Effector CD4-positive, alpha-beta T cell (primary cell): Measurements from ENCODE around the gene NDUFV3.
A peak's percentile ranks its signal among the peaks of the same experiment; 100 is the strongest.
"Not testable (repeated sequence)": the region's sequence is repeated elsewhere in the genome, so short reads cannot be mapped to it uniquely, and the experiment has no call there.

Experiments
- DNase-seq: peaks from one replicate; pipeline ENCODE4 v3.0.0-alpha.2; 2020

NDUFV3 gene

DNA sequence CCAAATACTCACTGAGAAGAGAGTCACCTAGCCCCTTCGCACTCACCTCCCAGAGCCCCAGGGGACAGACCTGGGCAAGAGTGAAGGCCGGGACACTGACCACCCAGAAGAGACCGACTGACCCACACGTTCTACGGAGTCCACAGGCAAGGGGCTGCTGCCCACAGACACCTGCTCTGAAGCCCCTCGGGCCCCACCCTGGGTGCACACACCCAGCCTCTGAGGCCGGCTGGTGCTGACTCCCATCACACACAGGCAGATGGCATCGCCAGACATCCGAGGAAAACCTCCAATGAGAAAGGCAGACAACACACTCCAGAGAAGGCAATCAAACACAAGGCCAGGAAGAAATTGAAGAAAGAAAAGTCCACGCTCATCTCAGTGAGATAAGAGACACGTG, 35.9 kb upstream of the NDUFV3 start:
- DNase-seq: no peak

DNA sequence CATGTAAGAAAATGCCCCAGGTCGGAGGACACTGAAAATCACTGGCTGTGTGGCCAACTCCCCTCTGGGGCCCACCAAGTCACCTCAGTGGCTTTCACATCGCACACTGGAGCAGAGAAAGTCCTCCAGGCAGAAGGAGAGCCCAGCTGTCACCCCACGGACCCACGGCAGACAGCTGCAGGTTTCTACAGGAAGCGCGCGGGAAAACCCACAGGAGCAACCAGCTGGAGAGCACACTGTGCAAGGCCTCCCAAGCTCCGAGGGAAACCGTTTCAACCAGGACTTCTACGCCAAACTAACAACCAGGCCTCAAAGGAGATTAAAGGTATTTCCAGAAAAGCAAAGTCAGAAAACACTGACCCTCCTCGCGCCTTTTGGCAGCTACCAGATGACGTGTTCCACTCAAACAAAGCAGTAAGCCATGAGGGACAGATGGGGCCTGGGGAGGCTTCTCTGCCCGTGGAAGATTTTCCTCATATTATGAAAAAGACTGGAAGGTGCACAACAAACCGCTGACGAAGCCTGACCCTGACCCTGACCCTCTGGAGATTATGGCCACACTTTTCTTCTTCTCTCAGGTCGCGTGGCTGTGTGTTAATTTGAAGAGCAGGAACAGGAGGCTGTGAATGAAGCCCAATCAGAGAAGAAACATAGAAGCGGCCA, 34.8 kb upstream of the NDUFV3 start:
- no peak for DNase-seq

GRCh38 chr21:42858957-42859890, 33.9 kb upstream of the NDUFV3 start:
- no peak for DNase-seq

GRCh38 chr21:42859891-42860230, 33.2 kb upstream of the NDUFV3 start:
- DNase-seq: no peak

GRCh38 chr21:42860345-42860744, 32.8 kb upstream of the NDUFV3 start:
- no peak for DNase-seq

DNA sequence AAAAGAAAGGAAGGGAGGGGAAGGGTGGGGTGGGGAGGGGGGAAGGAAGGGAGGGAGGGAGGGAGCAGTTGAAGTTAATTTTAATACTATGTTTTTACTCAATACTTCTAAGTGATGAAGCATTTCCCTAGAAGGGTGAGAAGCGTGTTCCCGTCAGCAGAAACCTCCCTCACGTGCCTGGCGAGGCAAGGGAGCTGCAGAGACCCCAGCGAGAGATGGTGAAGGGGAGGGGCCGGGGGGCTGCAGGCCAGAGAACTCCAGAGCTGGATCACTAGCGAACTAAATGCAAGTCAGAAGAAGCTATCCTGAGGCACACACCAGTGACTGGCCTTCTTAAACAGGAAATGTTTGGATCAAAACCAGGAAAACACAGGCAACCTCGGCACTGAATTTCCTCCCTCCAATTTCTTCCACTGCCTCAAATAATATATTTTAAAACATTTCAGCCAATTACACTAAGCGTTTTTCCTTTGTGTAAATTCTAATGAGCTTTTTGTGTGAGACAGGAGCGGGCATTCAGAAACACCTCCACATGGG, 31.7 kb upstream of the NDUFV3 start:
- no peak for DNase-seq

DNA sequence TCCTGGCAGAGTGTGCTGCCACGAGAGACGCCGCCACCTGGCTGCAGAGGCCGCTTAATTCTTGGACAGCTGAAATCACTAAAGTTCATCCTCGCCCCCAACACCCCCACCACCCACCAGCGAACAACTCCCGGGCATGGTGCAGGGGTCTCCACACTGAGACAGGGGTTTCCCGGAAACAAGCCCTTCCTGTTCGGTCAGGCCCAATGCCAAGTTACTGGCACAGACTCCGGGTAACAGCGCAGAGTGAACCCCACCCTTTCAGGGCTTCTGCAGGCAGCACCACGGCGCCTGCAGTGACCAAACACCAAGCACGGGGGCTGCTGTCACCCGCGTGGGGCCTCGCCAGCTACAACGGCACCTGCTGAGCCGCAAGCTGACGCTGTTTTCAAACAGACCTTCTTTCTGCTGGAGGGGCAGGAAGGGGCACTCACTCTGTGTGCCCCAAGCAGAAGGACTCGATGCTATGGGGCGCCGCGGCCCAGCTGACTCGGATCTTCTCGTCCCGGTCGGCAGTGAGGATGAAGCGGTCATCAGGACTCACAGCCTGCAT, 31.2 kb upstream of the NDUFV3 start:
- DNase-seq: no peak

DNA sequence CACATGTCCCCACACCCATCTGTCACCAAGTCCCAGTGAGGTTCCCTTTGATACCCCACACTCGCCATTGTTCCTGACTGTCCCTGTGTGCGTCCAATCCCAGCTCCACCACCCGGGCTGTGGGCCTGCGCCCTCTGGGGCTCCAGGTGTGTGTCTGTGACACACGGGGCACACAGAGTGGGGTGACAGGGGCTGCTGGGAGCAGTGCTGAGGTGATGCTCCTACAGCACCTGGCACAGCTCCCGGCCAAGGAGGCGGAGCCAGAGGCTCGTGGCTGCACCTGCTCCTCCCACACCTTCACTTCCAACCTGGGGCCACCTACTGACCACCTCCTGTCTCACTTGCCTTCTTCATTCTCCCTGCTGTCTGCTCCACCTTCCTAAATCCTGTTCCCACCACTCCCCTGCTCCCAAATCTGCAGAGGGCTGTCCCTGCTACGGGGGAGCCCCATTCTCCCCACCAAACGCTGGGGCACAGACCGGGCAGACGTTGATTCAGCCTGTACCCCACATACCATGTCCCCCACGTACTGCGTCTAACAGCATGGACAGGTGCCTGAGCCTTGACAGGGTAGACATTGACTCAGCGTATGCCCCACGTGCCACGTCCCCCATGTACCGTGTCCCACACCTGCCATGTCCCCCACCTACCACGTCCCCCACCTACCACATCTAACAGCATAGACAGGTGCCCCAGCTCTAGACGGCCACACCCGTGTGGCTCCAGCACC, 30.2 kb upstream of the NDUFV3 start:
- DNase-seq: no peak

GRCh38 chr21:42863504-42863870, 29.6 kb upstream of the NDUFV3 start:
- DNase-seq: no peak

- DNase-seq: no peak
Observed at GRCh38 chr21:42864286-42864685, 28.8 kb upstream of the NDUFV3 start.

GRCh38 chr21:42864815-42865775, 28.0 kb upstream of the NDUFV3 start:
- DNase-seq: no peak

DNA sequence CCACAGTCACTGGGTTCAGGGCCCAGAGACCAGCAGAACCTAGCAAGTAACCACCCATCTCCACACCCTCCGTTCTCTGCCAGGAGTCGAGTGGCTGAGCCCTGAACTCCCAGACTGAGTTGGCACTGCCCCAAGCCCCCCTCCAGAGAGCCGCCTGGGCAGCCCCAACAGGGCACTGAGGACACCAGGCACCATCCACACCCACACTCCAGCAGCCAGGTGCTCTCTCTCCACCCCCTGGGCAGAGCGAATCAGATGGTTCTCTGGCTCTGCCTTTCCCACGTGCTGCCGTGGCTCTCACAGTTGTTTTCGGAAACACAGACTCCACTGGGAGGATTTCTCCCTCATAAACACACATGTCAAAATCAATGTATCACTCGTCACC, 27.3 kb upstream of the NDUFV3 start:
- no peak for DNase-seq

- no peak for DNase-seq
Observed at GRCh38 chr21:42868196-42868595, 24.9 kb upstream of the NDUFV3 start.

- no peak for DNase-seq
Observed at GRCh38 chr21:42873096-42873495, 20.0 kb upstream of the NDUFV3 start.

DNA sequence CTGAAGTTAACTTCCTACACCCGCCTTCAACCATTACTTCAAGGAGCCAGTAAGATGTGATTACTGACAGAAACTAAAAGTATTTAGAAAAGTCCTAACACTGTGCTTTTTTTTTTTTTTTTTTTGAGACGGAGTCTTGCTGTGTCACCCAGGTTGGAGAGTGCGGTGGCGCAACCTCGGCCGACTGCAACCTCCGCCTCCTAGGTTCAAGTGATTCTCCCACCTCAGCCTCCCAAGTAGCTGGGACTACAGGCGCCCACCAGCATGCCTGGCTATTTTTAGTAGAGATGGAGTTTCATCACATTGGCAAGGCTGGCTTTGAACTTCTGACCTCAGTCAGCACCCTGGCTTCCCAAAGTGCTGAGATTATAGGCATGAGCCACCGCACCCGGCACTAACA, 17.3 kb upstream of the NDUFV3 start:
- DNase-seq: not testable (repeated sequence)

DNA sequence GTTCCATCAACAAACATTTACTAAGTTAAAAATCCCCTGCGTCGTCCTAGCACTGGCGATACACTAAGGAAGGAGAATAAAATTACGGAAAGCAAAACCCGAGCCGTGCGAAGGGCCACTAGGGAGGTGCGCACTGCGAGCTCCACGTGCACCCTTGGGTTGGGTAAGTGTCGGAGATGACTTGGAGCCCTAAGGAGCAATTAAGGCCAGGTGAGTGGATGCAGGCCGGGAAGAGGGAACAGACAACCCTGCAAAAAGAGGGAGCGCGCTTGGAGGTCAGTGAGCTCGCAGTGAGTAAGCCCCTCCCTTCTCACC, 14.5 kb upstream of the NDUFV3 start:
- DNase-seq: no peak

DNA sequence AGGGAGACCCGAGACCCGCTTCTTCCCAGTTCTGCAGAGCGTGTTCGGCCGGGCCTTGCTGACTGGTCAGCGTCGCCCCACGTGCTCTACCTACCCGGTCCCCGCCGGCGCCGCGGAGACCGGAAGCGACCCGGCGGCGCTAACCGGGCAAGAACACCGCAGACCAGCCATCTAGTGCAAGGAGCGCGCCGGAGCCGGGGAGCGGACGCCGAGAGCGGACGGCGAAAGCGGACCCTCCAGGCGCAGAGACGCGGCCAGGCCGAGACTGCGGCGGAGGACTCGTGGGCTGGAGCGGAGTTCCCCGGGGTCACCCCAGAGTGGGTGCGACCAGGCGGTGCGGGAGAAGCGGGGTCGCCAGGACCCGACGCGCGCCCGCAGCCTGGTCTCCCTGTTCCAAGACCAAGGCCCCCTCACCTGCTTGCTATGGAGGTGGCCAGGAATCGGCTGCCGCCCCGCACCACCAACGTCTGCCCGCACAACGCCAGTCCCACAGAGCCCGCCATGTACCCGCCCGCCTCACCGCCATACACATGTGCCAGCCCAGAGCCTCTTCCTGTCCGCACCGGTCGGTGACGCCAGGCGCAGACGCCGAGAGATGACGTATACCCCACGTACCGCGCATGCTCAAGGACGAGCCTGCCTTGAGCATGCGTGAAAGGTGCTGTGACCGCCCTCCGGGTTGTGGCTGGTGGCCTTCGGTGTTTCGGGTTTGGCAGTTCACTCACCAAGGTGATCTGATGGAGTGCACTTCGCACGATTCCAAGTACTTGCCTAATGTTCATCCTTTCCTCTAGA, 13.9 kb upstream of the NDUFV3 start, which contains the start of gene WDR4:
Gene WDR4 (minus strand): TSS at position 547 of the 795 bp plus-strand sequence. CDS start 44 bp downstream, at position 503.
- peak; percentile 98 for DNase-seq

GRCh38 chr21:42880352-42880751, 12.8 kb upstream of the NDUFV3 start:
- no peak for DNase-seq

DNA sequence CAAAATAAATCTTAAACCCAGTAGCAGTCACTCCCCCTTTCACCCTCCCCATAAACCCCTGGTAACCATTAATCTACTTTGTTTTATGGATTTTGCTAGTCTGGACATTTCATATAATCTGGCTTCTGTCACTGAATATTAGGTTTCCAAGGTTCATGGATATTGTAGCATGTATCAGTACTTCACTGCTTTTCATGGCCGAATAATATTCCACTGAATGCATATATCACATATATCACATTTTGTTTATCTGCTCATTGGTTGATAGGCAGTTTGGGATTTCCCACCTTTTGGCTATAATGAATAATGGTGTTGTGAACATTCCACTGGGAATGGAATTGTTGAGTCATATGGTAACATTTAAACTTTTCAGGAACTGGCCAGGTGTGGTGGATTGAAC, 9.2 kb upstream of the NDUFV3 start:
- no peak for DNase-seq

GRCh38 chr21:42887326-42887725, 5.8 kb upstream of the NDUFV3 start:
- no peak for DNase-seq

GRCh38 chr21:42892582-42892930, 553 bp upstream of the NDUFV3 start:
- DNase-seq: no peak
